Caco-2 (cell line): ENCODE measurements around the gene FAM118B. TPM values are rescaled to one million over a fixed set of nuclear protein-coding genes. Genes with fewer than 3 reads are reported as not detected.

Experiments used
- BruUV-seq: library from RNA; stranded (reverse); fragments of 400-500 nt; replicated peaks from 2 replicates; lab custom pipeline; 2021; lab: Mats Ljungman, UMichigan
- CTCF ChIA-PET: fragments of 300-600 bp; sonication (Branson Sonifier 250); formaldehyde crosslinking; loops from one replicate; lab custom pipeline; 2022; ENCODE audit warnings: antibody characterized with exemption; lab: Charles Lee
- POLR2A ChIA-PET: fragments of 300-600 bp; sonication (Branson Sonifier 250); formaldehyde crosslinking; loops from one replicate; lab custom pipeline; 2022; ENCODE audit warnings: antibody characterized with exemption; lab: Charles Lee
- DNase-seq, 2 experiments: peaks; one replicate each; pipeline versions ENCODE4 v3.0.0 to v3.0.0-alpha.2; 2020 to 2022
- H3K27me3 ChIP-seq: replicated peaks from 2 replicates; pipeline ENCODE4 v1.6.0; 2011; ENCODE audit warnings: low read length; ENCODE audit not compliant: control insufficient read depth, insufficient read depth
- H3K36me3 ChIP-seq: 2 replicates; pipeline ENCODE4 v1.5.1; 2011; ENCODE audit warnings: low read length; ENCODE audit not compliant: control insufficient read depth, insufficient read depth
- H3K4me1 ChIP-seq: fragments of 250-450 bp; sonication (Bioruptor Pico); 2 replicates; pipeline ENCODE4 v1.5.1; 2020; ENCODE audit warnings: mild to moderate bottlenecking
- H3K4me3 ChIP-seq: 2 replicates; pipeline ENCODE4 v1.5.1; 2011; ENCODE audit warnings: low read depth, mild to moderate bottlenecking, control low read depth, low read length
- H3K9me3 ChIP-seq: fragments of 250-450 bp; sonication (Bioruptor Pico); 2 replicates; pipeline ENCODE4 v1.5.1; 2020; ENCODE audit warnings: mild to moderate bottlenecking, moderate library complexity
- H3K27ac Mint-ChIP-seq: one replicate; pipeline ENCODE4 v1.8.0; 2022; ENCODE audit warnings: mixed read lengths; ENCODE audit not compliant: unreplicated experiment
- H3K27me3 Mint-ChIP-seq: one replicate; pipeline ENCODE4 v1.8.0; 2022; ENCODE audit warnings: mixed read lengths; ENCODE audit not compliant: insufficient read depth, unreplicated experiment
- H3K36me3 Mint-ChIP-seq: one replicate; pipeline ENCODE4 v1.8.0; 2022; ENCODE audit warnings: mild to moderate bottlenecking, mixed read lengths; ENCODE audit not compliant: insufficient read depth, unreplicated experiment
- H3K4me1 Mint-ChIP-seq: one replicate; pipeline ENCODE4 v1.8.0; 2022; ENCODE audit warnings: low read depth, mixed read lengths; ENCODE audit not compliant: unreplicated experiment
- H3K4me3 Mint-ChIP-seq: one replicate; pipeline ENCODE4 v1.8.0; 2022; ENCODE audit warnings: mild to moderate bottlenecking, moderate library complexity, mixed read lengths; ENCODE audit not compliant: unreplicated experiment
- H3K9me3 Mint-ChIP-seq: one replicate; pipeline ENCODE4 v1.8.0; 2022; ENCODE audit warnings: mixed read lengths; ENCODE audit not compliant: unreplicated experiment
- CTCF ChIP-seq, 2 experiments: fragments of 200-600 bp in 1 of 2; IDR thresholded peaks; 1 replicate in 1 of 2; 2 replicates in 1 of 2; pipeline versions ENCODE4 v1.5.1 to v1.8.0; 2011 to 2022; ENCODE audit warnings: antibody characterized with exemption in 1 of 2, control low read depth in 1 of 2, inconsistent platforms in 1 of 2, low read depth in 1 of 2, low read length in 1 of 2, mild to moderate bottlenecking in 1 of 2, moderate library complexity in 1 of 2; ENCODE audit not compliant: insufficient read depth in 1 of 2, severe bottlenecking in 1 of 2, unreplicated experiment in 1 of 2
- intact Hi-C: fragments of 100-400 bp; cut with micrococcal nuclease; formaldehyde crosslinking; loops from one replicate; pipeline ENCODE4 v1.10.0; 2022; ENCODE audit not compliant: unreplicated experiment
- total RNA-seq: library from RNA; stranded (reverse); gene quantifications from 2 replicates; pipeline ENCODE4 v1.2.3, GENCODE V29; 2022

The FAM118B gene
- total RNA-seq, 1 experiment from 2014 or later, result 36.5 TPM

GRCh38 chr11:126198648-126199047 is 12.9 kb upstream of the FAM118B start:
- peaks cover 74% of the 10 kb centered on the region for H3K36me3 Mint-ChIP-seq
- H3K4me3 Mint-ChIP-seq, result no peak overlapping the region
- no peak overlapping the region for H3K4me3 ChIP-seq
- ChIA-PET POLR2A (no interaction called here), CTCF (no interaction called here)
- TF ChIP-seq CTCF (IDR thresholded peaks at IDR 0.05; ENCODE audit: insufficient read depth in 1 of 2, low read depth in 1 of 2, low read length in 1 of 2, severe bottlenecking in 1 of 2, unreplicated experiment in 1 of 2), result no peak
- H3K27me3 Mint-ChIP-seq, result no peaks in the 10 kb centered on the region
- 0 out of 2 replicates have a peak, but pooled peaks cover 11% of the 10 kb centered on the region for H3K9me3 ChIP-seq
- no peaks in the 10 kb centered on the region for H3K27me3 ChIP-seq
- intact Hi-C loops, result no loop called here
- H3K4me1 ChIP-seq, result no peaks in the 10 kb centered on the region
- no peak for DNase-seq
- no peaks in the 10 kb centered on the region for H3K4me1 Mint-ChIP-seq
- BruUV-seq, result no TSS peak
- H3K9me3 Mint-ChIP-seq, result peaks cover 12% of the 10 kb centered on the region
- no peak overlapping the region for H3K27ac Mint-ChIP-seq
- H3K36me3 ChIP-seq, result peaks cover 19% of the 10 kb centered on the region

- Histone ChIP-seq H3K4me3 (no peak overlapping the region), H3K4me1 (no peaks in the 10 kb centered on the region), H3K36me3 (peaks cover 16% of the 10 kb centered on the region), H3K9me3 (0 out of 2 replicates have a peak, but pooled peaks cover 6% of the 10 kb centered on the region), H3K27me3 (no peaks in the 10 kb centered on the region)
- intact Hi-C loops, result no loop called here
- TF ChIP-seq CTCF (IDR thresholded peaks at IDR 0.05; ENCODE audit: insufficient read depth in 1 of 2, low read depth in 1 of 2, low read length in 1 of 2, severe bottlenecking in 1 of 2, unreplicated experiment in 1 of 2), result no peak
- H3K4me1 Mint-ChIP-seq, result no peaks in the 10 kb centered on the region
- DNase-seq, result no peak
- H3K9me3 Mint-ChIP-seq, result peaks cover 10% of the 10 kb centered on the region
- peaks cover 85% of the 10 kb centered on the region for H3K36me3 Mint-ChIP-seq
- H3K27me3 Mint-ChIP-seq, result no peaks in the 10 kb centered on the region
- no peak overlapping the region for H3K4me3 Mint-ChIP-seq
- CTCF ChIA-PET, result no interaction called here
- no peak overlapping the region for H3K27ac Mint-ChIP-seq
- BruUV-seq, result TSS peak; percentile 6
- POLR2A ChIA-PET, result interaction anchor here (1.0 kb wide), 1 partner anchor 9 kb away, joined by 3 read pairs; the partner anchor contains the start of gene FAM118B
Measured at GRCh38 chr11:126202646-126203359, 8.8 kb upstream of the FAM118B start.

- H3K36me3 Mint-ChIP-seq, result peaks cover 82% of the 10 kb centered on the region
- BruUV-seq, result no TSS peak
- POLR2A ChIA-PET, result no interaction called here
Measured at GRCh38 chr11:126205359-126205758, 6.2 kb upstream of the FAM118B start.

More at GRCh38 chr11:126205359-126205758, 6.2 kb upstream of the FAM118B start:
- H3K4me1 Mint-ChIP-seq, result peaks cover 5% of the 10 kb centered on the region
- no peak for TF ChIP-seq CTCF (IDR thresholded peaks at IDR 0.05; ENCODE audit: insufficient read depth in 1 of 2, low read depth in 1 of 2, low read length in 1 of 2, severe bottlenecking in 1 of 2, unreplicated experiment in 1 of 2)
- intact Hi-C loops, result no loop called here
- no peak for DNase-seq
- Histone ChIP-seq H3K4me1 (peaks cover 5% of the 10 kb centered on the region; the same call in 1 of the 2 replicates), H3K9me3 (no peaks in the 10 kb centered on the region), H3K27me3 (no peaks in the 10 kb centered on the region), H3K4me3 (no peak overlapping the region), H3K36me3 (peaks cover 12% of the 10 kb centered on the region)
- H3K27ac Mint-ChIP-seq, result no peak overlapping the region
- H3K4me3 Mint-ChIP-seq, result no peak overlapping the region
- H3K9me3 Mint-ChIP-seq, result no peaks in the 10 kb centered on the region
- CTCF ChIA-PET, result no interaction called here
- H3K27me3 Mint-ChIP-seq, result no peaks in the 10 kb centered on the region
